Ovary (tissue), 3 donors: ENCODE data around the gene CHPT1.

ENCODE experiments used
- EP300 ChIP-seq: sonication (generic); formaldehyde crosslinking; IDR thresholded peaks from one replicate; pipeline ENCODE4 v1.6.1; 2017; ENCODE audit warnings: antibody characterized with exemption
- POLR2A ChIP-seq: fragments of 450-650 bp; IDR thresholded peaks from one replicate; pipeline ENCODE4 v1.6.1; 2017; ENCODE audit warnings: antibody characterized with exemption, mild to moderate bottlenecking, moderate library complexity
- TF ChIP-seq, protein P1 (sequence below), 3 donors: fragments of 450-650 bp in 2 of 3; fragments of 200-600 bp in 1 of 3; IDR thresholded peaks; one replicate each; pipeline versions ENCODE4 v1.5.1 to v1.8.0; 2016 to 2022; ENCODE audit warnings: antibody characterized with exemption in 3 of 3, mild to moderate bottlenecking in 1 of 3
- donor health status: DM: no; HTN: no; CAD: no.

- TF ChIP-seq, protein P1, sequence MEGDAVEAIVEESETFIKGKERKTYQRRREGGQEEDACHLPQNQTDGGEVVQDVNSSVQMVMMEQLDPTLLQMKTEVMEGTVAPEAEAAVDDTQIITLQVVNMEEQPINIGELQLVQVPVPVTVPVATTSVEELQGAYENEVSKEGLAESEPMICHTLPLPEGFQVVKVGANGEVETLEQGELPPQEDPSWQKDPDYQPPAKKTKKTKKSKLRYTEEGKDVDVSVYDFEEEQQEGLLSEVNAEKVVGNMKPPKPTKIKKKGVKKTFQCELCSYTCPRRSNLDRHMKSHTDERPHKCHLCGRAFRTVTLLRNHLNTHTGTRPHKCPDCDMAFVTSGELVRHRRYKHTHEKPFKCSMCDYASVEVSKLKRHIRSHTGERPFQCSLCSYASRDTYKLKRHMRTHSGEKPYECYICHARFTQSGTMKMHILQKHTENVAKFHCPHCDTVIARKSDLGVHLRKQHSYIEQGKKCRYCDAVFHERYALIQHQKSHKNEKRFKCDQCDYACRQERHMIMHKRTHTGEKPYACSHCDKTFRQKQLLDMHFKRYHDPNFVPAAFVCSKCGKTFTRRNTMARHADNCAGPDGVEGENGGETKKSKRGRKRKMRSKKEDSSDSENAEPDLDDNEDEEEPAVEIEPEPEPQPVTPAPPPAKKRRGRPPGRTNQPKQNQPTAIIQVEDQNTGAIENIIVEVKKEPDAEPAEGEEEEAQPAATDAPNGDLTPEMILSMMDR (IDR thresholded peaks at IDR 0.05), result no peak
- no peak for TF ChIP-seq POLR2A
- no peak for TF ChIP-seq EP300
Measured at GRCh38 chr12:101703487-101703886, 6.0 kb downstream of the CHPT1 start.
